Gastrocnemius medialis (tissue), 4 donors: ENCODE measurements around the gene BCL2. TPM values are rescaled to one million over a fixed set of nuclear protein-coding genes. Genes with fewer than 3 reads are reported as not detected.

ENCODE experiments used
- ATAC-seq, 2 donors: fragments of 150-250 bp; one replicate each; pipeline ENCODE4 v1.9.1; 2016
- DNase-seq, 2 donors: peaks; one replicate each; pipeline ENCODE4 v3.0.0-alpha.2; 2019
- H3K27ac ChIP-seq, 4 donors: fragments of 200-600 bp; sonication (generic); 1 replicate in 1 of 4; 2 replicates in 3 of 4; pipeline ENCODE4 v1.5.1; 2016 to 2018; ENCODE audit warnings: mild to moderate bottlenecking in 2 of 4, moderate library complexity in 1 of 4
- H3K27me3 ChIP-seq, 3 donors: fragments of 200-600 bp; sonication (generic) in 2 of 3; 1 replicate in 1 of 3; 2 replicates in 2 of 3; pipeline versions ENCODE4 v1.5.1 to v1.6.0; 2016 to 2019; ENCODE audit warnings: mild to moderate bottlenecking in 1 of 3, moderate library complexity in 1 of 3
- H3K36me3 ChIP-seq, 2 donors: fragments of 200-600 bp; sonication (generic) in 1 of 2; one replicate each; pipeline ENCODE4 v1.5.1; 2017 to 2018
- H3K4me1 ChIP-seq, 2 donors: fragments of 200-600 bp; sonication (generic) in 1 of 2; one replicate each; pipeline ENCODE4 v1.5.1; 2016 to 2017; ENCODE audit warnings: mild to moderate bottlenecking in 2 of 2
- H3K4me3 ChIP-seq, 4 donors: fragments of 200-600 bp; sonication (generic) in 3 of 4; 1 replicate in 1 of 4; 2 replicates in 3 of 4; pipeline ENCODE4 v1.5.1; 2016 to 2019; ENCODE audit warnings: mild to moderate bottlenecking in 2 of 4
- H3K9me3 ChIP-seq, 3 donors: fragments of 200-600 bp; sonication (generic) in 2 of 3; 1 replicate in 1 of 3; 2 replicates in 2 of 3; pipeline ENCODE4 v1.5.1; 2016 to 2019
- POLR2A ChIP-seq, 2 donors: fragments of 450-650 bp; IDR thresholded peaks; one replicate each; pipeline ENCODE4 v1.6.1; 2017; ENCODE audit warnings: antibody characterized with exemption in 2 of 2, mild to moderate bottlenecking in 2 of 2, moderate library complexity in 2 of 2
- in situ Hi-C, 4 donors: fragments of 200-750 bp; cut with MboI; loops; one replicate each; pipeline versions ENCODE4 v1.15.0 to v1.8.0; 2017; ENCODE audit warnings: low sequenced_read_pairs in 4 of 4
- intact Hi-C: fragments of 100-400 bp; cut with DNase I; formaldehyde crosslinking; loops from one replicate; pipeline ENCODE4 v1.15.1; 2023; ENCODE audit warnings: low total_unique reads
- total RNA-seq, 4 donors: library from RNA; depleted of rRNA; stranded (reverse); fragments of >200 nt; gene quantifications; one replicate each; pipeline versions ENCODE4 v1.1.0 to v1.2.3, GENCODE V29; 2016
- TF ChIP-seq, protein P1 (sequence below), 5 experiments: fragments of 450-650 bp in 3 of 5; fragments of 200-600 bp in 2 of 5; sonication (generic) in 2 of 5; IDR thresholded peaks in 4 of 5; conservative IDR thresholded peaks in 1 of 5; 1 replicate in 4 of 5; 2 replicates in 1 of 5; pipeline ENCODE4 v1.5.1; 2016 to 2019; ENCODE audit warnings: antibody characterized with exemption in 5 of 5, mild to moderate bottlenecking in 3 of 5, moderate library complexity in 3 of 5

Gene BCL2
- total RNA-seq, 4 donors from 2014 or later = 6.2 to 20.4 (median 13.7) TPM

- DNase-seq = no peak
- Histone ChIP-seq H3K27me3 (no peaks in the 10 kb centered on the region), H3K27ac (peak overlapping the region in 1 of 4 donors; percentile 23), H3K9me3 (no peaks in the 10 kb centered on the region), H3K36me3 (no peaks in the 10 kb centered on the region), H3K4me3 (no peak overlapping the region), H3K4me1 (peaks cover 32 to 42% of the 10 kb centered on the region in 2 donors)
- in situ Hi-C loops = no loop called here
- intact Hi-C loops = no loop called here
- ATAC-seq = no peak
- TF ChIP-seq, protein P1, sequence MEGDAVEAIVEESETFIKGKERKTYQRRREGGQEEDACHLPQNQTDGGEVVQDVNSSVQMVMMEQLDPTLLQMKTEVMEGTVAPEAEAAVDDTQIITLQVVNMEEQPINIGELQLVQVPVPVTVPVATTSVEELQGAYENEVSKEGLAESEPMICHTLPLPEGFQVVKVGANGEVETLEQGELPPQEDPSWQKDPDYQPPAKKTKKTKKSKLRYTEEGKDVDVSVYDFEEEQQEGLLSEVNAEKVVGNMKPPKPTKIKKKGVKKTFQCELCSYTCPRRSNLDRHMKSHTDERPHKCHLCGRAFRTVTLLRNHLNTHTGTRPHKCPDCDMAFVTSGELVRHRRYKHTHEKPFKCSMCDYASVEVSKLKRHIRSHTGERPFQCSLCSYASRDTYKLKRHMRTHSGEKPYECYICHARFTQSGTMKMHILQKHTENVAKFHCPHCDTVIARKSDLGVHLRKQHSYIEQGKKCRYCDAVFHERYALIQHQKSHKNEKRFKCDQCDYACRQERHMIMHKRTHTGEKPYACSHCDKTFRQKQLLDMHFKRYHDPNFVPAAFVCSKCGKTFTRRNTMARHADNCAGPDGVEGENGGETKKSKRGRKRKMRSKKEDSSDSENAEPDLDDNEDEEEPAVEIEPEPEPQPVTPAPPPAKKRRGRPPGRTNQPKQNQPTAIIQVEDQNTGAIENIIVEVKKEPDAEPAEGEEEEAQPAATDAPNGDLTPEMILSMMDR (IDR thresholded peaks at IDR 0.05 in 4 of 5, conservative IDR thresholded peaks at IDR 0.05 in 1 of 5) = no peak
- TF ChIP-seq POLR2A (IDR thresholded peaks at IDR 0.05) = no peak
Observed at GRCh38 chr18:63287691-63288220, 31.8 kb downstream of the BCL2 start.

DNA sequence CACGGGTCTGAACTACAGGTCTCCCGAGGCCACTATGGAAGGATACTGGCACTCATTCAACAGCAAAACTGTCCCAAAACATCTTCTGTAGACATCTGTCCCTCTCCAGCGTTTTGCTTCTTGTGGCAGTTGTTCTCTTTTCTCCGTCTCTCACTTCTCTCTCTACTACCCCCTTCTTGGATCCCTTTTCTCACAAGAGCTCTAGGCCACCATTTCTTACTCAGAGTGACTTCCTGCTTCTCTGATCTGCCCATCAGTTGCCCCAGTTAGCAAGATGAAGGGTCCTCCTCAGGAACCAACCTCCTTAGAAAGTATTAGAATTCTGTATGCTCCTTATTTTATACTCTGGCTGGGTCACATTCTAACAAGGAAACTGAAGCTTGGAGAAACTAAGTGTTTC lies 32.6 kb downstream of the BCL2 start:
- Histone ChIP-seq H3K27ac (peak overlapping the region in 1 of 4 donors; percentile 23), H3K4me3 (no peak overlapping the region), H3K27me3 (no peaks in the 10 kb centered on the region), H3K4me1 (peaks cover 24 to 34% of the 10 kb centered on the region in 2 donors), H3K9me3 (no peaks in the 10 kb centered on the region), H3K36me3 (no peaks in the 10 kb centered on the region)
- intact Hi-C loops = no loop called here
- no peak for ATAC-seq
- TF ChIP-seq POLR2A (IDR thresholded peaks at IDR 0.05) = no peak
- TF ChIP-seq, protein P1 (IDR thresholded peaks at IDR 0.05 in 4 of 5, conservative IDR thresholded peaks at IDR 0.05 in 1 of 5) = no peak
- in situ Hi-C loops = no loop called here
- no peak for DNase-seq

DNA sequence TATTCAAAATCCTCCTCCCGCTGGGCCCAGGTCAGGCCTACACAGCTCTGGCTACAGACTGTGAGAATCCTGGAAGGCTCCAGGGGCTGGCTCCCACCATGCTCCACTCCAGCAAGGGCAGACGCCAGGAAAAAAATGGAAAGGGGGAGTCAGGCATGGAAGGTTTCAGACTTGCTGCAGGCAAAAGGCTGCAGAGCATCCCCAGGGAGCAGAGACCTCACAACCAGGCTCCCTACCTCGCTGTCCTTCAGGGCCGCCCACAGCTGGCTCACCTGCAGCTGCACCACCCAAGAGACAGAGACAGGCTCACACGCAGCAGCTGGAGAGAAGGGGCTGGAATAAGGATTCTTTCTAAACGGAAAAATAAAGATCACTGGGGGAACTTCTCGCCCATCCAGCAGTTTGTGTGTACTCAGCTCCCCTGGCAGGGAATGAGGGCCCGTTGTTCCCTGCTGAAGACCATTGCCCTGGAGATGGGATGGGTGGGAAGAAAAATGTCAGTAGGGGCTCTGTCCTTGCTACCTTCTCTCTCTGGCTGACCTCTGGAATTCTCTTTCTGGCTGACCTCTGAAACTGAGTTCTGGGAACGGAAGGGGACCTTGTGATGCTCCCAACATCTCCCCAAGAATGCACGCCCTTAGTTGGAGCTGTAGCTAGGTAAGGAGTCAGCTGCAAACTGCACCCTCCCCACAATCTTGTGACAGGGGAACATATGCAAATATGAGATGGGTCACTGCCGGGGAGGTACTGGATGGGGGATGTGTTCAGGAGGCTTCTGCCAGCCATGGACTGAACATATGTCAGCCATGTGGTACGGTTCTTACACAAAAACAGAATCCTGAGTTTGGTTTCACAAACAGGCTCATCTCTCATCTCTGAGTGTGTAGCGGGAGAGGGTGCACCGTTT lies 34.5 kb downstream of the BCL2 start:
- no peaks in the 10 kb centered on the region for H3K27me3 ChIP-seq
- intact Hi-C loops (no loop called here), in situ Hi-C loops (no loop called here)
- no peaks in the 10 kb centered on the region for H3K9me3 ChIP-seq
- peaks cover 13 to 28% of the 10 kb centered on the region in 2 donors for H3K4me1 ChIP-seq
- no peaks in the 10 kb centered on the region for H3K36me3 ChIP-seq
- H3K27ac ChIP-seq = no peak overlapping the region
- TF ChIP-seq, protein P1 (IDR thresholded peaks at IDR 0.05 in 4 of 5, conservative IDR thresholded peaks at IDR 0.05 in 1 of 5) = no peak
- no peak for TF ChIP-seq POLR2A (IDR thresholded peaks at IDR 0.05)
- no peak overlapping the region for H3K4me3 ChIP-seq
- DNase-seq = no peak
- ATAC-seq = no peak

DNA sequence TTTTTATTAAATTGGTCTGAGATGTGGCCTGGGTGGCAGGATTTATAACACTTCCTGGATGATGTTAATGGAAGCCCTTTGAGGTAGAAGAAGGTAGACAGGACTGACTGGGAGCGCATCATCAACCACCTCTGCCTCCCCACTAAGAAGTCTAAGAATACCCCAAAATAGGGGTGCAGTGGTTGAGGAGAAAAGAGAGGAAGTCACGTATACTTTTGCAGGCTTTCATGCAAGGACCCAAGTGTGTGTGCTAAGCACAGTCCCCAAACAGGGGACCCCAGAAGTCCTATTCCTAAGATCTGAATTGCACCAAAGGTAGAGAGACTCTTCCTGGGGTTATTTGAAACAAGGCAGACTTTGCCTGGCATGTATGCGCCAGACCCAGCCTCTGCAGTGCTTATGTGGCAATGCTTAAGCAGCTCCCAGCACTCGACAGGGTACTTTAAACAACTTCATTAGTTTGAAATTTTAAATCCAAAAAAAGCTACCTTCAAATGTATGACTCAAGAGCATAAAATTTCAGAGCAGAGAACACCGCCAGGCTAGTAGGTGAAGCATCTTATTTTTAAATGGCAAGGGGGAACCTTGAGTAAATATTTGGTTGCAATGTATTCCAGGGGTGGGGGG lies 35.3 kb downstream of the BCL2 start:
- ATAC-seq = no peak
- in situ Hi-C loops = no loop called here
- Histone ChIP-seq H3K27me3 (no peaks in the 10 kb centered on the region), H3K4me1 (peaks cover 13 to 28% of the 10 kb centered on the region in 2 donors), H3K36me3 (no peaks in the 10 kb centered on the region), H3K9me3 (no peaks in the 10 kb centered on the region), H3K27ac (no peak overlapping the region), H3K4me3 (no peak overlapping the region)
- TF ChIP-seq, protein P1 (IDR thresholded peaks at IDR 0.05 in 4 of 5, conservative IDR thresholded peaks at IDR 0.05 in 1 of 5) = no peak
- no peak for TF ChIP-seq POLR2A (IDR thresholded peaks at IDR 0.05)
- no peak for DNase-seq
- intact Hi-C loops = no loop called here
